ENCODE results near the gene AHI1.

Gene AHI1

DNA sequence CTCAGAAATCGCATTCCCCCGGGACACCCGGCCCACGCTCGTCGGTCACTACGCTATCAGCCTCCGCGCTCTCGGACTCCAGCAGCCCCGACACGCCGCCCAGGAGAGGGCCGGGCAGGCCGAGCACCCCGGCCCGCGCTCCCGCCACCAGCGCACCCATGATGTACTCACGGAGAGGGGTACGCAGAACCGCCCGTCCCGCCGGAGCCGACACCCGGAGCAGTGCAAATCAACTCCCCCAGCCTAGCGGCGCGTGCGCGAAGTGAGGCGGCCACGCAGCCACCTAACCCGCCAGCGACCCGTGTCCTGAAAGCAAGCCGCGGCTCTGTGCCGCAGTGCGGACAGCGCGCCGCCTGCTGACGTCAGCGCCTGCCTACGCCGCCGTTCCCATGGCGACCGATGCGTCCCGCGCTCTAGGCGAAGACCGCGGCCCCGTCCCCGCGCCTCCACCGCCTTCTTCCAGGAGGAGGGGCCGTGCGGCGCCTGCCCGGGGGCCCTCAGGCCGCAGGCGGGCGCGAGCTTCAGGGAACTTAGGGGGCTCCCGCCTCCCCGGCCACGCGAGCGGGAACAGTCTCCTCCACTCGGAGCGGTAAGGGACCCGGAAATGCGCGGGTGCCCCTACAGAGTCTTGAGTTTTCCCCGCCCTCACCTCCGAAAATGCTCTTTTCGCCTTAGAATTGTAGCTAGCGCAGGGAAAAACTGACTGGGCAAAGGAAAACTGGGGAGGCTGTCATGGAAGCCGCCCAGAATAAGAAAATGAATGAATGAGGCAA, at the start of gene AHI1:
Gene AHI1 (minus strand): TSS at position 329 of the 773 bp plus-strand sequence. CDS start 5,503 bp downstream, outside the sequence.
- no peak for DNase-seq

DNA sequence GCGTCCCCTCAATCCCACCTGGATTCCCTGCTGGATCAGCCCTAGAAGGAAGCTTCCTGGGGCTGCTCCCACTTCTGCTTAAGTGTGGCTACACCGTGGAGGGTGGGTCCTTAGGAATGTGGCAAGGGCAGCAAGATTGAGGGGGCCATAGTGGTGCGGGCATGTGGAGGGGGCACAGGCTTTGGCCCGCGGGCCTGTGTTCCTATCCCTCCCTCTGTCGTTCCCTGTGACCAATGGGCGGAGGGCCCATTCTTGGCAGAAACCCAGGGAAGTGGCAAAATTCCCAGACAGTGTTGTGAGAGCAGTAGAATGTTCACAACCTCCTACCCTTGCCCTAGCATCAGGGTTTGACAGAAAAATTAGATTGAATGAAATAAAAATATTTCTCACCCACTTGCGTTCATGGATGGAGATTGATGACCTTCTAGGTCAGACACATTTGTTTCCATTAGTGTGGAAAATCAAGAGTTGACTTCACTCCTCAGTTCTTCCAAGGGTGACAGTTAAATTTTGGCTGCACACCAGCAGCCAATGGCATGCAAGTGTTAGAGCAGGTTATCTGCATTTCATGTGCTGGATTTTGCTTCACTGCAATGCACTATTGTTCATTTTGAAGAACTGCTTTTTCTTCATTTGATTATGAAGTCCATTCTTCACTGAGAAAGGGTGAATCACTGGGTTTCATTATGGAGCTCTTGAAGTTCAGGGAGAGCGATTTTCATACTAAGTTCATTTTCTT, 49.3 kb upstream of the AHI1 start:
- no peak for DNase-seq

DNA sequence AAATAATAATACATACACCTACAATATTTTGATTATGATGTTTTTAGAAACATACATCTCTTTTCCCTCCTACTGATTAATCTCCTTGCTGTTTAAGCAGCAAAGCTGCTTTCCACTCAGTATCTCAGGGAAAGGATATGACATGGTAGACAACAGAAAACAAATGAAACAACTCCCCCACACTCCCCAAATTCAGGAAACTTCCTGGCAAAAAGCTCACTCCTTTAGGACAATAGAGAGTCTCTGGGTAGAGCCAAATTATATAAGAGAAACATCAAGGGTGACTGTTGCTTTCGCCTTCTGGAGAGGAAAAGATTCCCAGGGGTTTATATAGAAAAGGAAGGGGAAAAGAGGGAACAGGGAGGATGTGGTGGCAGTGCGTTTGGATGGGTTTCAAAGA, 48.7 kb upstream of the AHI1 start:
- DNase-seq, result no peak

DNA sequence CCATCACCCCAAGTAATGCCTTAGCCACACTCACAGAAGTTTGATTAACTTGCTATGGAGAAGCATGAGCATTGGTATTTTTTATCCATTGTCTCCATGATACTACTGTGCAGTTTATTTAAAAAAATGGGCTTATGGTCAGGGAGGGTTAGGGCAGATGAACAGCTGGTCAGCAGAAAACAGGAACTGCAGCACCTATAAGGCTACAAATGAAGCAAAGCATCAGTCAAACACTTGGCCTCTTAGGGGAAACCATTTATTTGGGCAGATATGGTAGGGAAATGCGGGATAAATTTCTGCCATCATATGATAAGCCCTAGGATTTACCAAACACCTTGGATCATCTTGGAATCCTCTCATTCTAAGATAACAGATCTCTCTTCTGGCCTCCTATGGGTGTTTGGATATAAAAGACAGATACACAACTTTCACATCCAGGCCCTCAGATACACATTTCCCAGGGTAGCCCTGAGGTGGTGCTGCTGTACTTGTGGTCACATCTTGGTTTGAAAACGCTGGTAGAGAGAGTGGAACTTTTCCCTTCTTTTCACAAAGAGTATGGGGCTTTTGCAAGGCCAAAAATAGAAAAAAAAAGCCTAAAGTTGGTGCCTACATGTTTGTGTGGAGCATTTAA, 42.8 kb upstream of the AHI1 start:
- no peak for DNase-seq

DNA sequence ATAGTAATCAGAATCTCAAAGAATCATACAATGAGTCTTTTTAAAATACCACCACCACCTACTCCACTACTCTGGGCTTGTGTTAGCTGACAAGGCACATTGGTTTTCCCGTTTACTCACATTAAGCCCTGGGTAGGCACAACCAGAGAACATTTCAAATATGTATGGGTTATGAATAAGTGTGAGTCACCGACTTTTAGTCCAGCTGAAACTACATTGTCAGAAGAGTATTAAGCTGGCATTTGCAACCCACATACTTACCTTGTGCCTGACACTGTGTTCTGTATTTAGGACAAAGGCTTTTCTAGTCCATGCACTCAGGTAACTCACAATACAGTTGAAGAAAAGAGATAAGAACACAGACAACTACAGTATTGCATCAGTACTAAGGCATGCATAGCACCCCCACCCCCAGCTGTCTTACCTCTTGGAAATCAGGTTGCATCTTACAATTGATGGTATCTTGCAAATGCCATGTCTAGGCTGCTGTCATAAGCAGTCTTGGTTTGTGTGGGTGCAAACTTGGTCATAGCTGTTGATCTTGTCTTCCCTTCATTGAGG, 40.3 kb upstream of the AHI1 start:
- DNase-seq, result no peak

DNA sequence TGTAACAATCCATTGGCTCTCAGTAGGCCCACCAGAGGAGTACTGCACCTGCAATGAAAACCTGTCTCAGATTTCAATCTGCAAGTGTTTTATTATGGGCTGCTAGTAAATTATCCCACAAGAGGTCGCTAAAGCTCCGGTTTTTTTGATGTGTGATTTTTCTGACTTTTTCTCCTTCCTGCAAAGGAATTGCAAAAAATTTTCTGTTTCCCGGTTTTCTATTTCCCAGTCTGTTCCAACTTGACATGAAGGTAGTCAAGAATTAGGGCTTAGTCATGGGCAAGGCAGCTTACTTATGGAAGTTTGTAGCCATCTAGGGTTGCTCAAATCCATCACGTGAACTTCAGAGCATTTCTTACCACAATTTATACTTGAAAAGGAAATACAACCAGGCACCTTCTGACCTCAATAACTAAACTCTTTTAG, 38.5 kb upstream of the AHI1 start:
- no peak for DNase-seq

DNA sequence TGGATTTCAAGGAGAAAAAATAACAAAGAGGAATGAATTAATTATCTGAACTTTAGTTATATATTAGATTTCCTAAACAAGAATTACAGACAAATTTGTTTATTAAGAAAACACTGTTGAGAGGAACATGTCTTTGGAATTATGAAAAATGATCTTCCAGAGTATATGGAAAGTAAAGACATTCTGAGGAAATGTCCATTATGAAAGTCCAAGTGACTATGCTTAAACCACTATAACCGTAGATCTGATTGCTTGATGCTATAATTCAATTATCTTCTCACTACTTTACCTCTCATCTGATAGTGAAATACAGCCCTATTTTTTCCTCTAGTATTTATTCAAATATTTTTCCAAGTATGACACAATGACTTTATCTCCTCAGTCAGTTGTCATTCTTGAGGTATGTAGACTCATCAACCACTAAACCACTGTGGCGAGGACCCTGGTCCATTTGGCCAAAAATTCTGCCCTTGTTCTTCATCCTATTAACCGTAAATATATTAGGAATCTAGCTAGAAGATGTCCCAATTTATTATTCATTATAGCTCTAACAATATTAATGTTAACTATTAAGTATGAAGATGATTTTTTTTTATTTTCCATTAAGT, 37.3 kb upstream of the AHI1 start:
- no peak for DNase-seq

DNA sequence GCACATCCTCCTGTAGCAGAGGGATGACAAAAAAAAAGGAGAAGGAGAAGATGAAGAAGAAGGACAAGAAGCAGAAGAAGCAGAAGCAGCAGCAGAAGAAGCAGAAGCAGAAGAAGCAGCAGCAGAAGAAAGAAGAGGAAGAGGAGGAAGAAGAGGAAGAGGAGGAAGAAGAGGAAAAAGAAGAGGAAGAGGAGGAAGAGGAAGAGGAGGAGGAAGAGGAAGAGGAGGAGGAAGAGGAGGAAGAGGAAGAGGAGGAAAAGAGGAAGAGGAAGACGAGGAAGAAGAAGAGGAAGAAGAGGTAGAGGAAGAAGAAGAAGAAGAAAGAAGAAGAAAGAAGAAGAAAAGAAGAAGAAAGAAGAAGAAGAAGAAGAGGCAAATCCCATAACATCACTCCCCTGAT, 35.0 kb upstream of the AHI1 start:
- no peak for DNase-seq

DNA sequence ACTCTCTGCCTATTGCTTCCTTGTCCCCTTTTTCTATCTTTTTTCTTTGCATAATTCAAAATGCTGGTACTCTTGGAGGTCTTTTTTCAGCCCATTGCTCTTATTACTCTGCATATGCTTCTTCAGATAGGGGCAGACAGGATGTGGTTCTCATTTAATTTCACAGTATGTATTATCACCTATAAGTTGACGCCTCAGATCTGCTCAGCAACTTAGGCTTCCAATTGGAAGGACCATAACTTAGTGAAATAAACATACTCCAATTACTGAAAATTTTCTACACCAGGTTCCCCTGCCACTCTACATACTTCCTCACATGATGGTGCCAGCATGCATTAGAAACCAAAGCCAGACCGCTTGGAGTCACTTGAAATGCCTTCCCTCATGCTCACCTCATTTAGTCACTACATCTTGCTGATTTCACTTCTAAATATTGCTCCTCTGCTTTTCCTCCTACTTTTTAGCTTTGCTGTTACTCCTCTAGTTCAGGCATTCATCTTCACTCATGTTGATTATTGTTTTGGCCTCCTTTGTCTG, 34.5 kb upstream of the AHI1 start:
- DNase-seq, result no peak

DNA sequence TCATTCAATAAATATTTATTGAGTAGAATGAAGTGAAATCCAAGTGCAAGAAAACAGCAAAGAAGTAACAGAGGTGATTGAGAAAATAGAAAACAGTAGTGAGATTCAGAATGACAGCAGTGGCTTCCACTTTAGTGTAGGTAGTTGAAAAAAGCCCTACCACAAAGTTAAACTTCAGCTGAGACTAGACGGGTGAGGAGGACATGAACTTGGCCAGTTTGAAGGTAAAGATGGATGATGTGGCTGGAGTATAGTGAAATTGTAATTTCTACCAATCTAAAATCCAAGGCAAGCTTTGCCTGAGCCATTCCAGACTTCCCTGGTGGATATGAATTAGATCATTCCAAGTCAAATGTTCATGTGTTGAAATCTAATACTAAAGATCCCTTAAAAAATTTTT, 32.6 kb upstream of the AHI1 start:
- DNase-seq, result no peak

DNA sequence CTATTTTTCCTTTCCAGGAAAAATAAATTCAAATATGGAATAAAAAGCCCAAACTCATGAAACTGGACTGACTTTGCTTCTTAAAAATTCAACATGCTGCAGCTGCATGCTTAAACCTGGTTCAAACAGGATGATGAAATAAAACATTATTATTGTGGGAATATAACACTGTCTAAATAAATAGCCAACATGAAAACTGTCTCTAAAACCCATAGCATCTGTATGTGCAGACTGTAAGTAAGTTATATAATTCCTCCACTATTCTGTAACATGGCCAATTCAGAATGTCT, 30.4 kb upstream of the AHI1 start:
- DNase-seq, result no peak

DNA sequence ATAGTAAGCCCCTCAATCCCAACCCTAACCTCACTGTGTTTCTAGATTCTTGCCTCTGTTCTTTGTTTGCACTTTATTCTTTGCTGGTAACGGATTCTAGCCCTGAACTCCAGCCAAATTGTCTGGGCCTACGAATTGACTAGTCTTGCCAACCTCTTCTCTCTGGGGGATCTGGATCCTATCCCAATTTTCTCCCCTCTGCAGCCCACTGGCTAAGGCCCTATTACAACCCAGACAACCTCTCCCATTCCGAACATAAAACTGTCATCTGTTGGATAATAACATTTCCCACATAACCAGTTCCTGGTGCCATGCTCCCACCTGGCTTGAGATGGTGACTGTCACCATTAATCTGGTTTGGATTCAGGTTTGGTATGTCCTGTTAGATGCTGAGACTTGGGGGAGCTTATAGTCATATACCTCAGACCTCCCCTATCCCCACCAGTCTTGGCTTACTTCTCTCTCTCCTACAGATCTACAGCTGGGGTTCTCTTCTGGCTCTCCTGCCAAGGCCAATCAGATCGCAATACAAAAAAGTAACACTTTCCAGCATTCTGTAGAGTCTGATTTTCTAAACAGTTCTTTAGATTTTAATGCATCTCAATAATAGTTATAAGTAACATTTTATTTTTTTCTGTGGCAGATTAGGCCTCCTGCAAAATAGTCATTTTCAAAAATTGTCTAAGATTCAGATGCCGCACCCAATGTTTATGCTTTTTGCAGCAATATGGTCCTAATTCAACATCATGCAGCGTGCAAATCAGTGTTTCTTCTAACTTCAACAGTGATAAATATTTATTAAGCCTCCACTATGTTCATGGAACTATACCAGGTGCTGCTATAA, 29.8 kb upstream of the AHI1 start:
- DNase-seq, result no peak

DNA sequence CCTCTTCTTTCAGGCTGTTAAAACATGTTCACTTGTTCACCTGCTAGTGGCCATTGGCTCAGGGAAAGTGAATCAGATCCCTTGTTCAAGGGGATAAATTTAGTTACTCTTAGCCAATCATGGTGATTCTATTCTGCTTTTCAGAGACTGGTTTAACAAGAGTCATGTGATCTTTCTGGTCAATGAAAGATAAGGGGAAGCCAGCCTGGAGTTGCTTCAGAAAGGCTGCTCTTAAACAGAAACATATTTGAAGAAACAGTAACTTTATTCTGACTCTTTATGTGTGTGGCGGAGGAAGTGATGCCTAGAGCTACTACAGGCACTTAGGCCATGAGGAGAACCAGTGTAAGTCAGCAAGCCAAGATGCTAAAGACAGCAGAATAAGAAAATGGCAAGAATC, 28.1 kb upstream of the AHI1 start:
- DNase-seq, result no peak

DNA sequence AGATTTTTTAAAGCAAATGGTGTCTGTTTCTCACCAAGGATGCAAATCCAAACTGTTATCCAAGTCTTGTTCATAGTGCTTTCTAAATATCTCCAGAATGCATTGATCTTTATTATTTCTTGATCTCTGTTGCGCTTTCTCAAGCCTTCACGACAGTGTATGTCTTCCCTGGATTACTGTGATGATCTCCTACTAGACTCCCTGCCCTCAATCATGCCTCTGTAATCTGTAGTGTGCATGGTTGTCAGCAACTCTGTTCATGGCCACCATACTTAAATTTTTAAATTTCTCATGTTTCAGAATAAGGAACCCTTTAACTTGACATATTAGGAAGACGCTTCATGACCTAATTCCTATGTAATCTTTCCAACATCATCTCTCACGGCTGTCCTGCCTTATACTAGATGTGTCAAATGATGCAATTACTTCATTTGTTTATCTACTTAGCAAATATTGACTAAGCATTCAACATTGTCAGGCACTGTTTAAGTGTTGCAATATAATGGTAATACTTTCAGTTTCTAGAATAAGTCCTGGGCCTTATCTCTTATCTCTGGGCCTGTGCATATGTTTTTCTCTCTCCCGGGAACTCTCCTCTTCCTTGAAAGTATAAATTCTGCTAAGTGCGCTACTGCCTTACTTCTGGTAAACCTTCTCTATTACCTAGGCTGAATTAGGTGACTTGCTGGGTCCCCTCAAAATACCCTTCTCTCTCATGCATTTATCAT, 25.6 kb upstream of the AHI1 start:
- peak; percentile 13 for DNase-seq

DNA sequence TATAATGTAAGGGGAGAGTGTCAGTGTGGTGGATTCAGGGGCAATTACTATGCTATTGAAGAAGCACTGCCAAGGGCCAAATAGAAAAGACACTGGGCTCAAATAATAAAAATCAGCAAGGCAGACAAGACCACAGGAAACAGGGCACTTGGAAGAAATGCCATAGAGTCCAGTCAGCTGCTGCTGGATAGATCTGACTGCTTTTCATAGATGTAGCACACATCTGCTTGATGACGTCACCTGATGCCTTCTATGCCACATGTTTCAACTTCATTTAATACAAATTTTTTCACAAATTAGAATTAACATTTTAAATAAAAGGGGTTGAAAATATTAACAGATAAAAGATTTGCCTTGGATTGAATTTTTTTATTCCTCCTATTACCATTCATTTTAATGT, 23.9 kb upstream of the AHI1 start:
- no peak for DNase-seq

DNA sequence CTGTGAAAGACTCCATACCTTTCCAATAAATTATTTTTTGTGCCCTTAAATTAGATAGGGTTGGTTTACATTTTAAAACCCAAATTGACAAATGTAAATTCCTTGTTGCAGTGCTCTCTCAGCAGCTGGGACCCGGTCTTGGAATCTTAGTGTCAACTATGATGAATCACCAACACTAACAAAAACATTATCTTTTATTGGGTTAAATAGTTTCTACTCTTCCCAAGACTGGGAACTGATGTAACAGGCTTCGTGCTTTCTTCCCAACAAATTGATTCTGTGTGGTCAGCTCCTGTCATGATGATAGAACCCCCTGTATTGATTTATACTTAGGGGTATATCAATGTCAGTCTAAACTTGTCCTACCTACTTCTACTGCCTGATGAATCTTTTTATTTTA, 23.2 kb upstream of the AHI1 start:
- no peak for DNase-seq

DNA sequence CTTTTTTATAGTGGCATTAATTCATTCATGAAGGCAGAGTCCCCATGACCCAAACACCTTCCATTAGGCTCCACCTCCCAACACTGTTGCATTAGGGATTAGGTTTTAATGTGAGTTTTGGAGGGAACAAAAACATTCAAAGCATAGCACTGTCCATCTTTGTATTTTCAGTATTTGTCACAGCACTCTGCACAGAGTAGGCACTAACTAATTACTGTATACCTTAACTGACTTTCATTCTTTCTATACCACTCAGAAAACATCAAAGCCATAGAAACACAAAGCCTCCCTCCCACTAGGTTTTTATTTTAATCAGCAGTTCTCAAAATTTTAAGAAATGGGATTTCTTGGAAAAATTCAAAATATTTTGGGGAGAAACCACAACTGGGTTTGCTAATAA, 21.8 kb upstream of the AHI1 start:
- no peak for DNase-seq

DNA sequence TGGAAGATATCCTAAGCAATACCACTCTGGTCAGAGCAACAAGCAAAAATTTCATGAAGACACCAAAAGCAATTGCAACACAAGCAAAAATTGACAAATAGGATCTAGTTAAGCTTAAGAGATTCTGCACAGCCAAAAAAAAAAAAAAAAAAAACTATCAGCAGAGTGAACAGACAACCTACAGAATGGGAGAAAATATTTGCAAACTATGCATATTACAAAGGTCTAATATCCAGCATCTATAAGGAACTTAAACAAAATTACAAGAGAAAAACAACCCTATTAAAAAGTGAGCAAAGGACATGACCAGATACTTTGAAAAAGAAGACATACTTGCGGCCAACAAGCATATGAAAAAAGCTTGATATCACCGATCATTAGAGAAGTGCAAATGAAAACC, 20.0 kb upstream of the AHI1 start:
- DNase-seq, result no peak

DNA sequence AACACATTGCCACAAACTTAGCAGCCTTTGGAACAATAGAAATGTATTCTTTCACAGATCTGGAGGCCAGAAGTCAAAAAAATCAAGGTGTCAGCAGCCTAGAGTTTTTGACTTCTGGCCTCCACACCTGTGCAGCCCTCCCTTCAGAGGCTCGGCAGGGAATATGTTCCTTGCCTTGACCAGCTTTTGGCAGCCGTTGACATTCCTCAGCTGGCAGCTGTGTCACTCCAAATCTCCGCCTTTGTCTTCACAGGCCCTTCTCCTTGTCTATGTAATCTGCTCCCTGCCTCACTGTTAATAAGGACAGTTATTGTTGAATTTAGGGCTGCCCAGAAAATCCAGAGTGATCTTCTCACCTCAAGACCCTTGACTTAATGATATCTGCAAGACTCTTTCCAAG, 17.2 kb upstream of the AHI1 start:
- no peak for DNase-seq

DNA sequence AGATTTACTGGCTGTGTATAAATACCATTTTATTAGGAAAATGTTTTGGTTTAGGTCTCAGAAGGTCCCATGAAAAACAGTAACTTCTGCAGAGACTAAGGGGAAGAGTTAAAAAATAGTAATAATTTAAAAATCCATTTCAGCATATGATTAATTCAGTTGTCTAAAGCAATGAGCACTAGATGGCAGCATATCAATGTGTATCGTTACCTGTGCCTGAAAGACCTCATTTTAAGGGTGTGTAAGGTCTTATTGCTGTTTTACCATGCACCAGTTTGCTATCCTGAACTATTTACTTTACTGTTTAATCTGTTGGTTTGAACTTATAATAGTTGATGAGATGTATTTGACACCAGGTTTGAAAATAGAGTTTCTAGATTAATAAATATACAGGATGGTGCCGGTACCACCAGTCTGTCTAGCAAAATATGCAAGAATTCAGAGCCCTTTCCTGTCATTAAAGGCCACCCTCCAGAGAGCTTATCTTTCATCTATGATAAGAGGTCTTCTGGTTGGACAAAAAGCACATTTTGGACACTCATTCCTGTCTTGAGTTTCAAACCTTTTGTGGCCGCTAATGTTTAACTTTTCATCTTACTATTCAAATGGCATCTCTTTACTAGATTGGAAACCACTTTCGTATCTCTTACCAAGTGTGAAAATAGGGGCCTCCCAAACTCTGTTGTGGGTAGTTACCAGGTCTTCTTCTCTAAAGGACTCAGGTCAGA, 8.9 kb upstream of the AHI1 start:
- DNase-seq, result peak; percentile 10

DNA sequence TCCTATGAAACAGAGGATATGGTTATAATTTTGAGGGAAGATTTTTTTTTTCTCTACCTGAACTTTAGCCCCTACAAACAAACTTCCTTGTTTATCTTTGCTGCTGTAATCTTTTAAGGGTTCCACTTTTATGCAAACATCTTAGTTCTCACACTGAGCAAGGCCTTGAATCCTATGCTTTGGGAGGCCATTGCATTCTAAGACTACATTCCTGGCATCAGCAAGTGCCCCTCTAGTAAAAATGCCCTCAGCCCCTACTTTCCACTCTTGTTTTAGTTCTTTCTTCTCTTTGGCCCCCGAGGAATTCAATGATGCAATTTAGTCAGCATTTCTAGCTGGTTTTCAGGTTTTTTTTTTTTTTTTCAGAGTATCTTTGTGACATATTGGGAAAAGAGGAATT, 8.1 kb upstream of the AHI1 start:
- DNase-seq, result no peak
